Spleen (tissue), 13 donors: ENCODE measurements around the gene COQ4. TPM values are rescaled to one million over a fixed set of nuclear protein-coding genes. Genes with fewer than 3 reads are reported as not detected.
A peak's percentile ranks its signal among the peaks of the same experiment; 100 is the strongest.

Source experiments
- DNase-seq: peaks from one replicate; pipeline ENCODE4 v3.0.0-alpha.2; 2020
- H3K27ac ChIP-seq, 8 donors: fragments of 200-600 bp; sonication (generic) in 7 of 8; 1 replicate in 4 of 8; 2 replicates in 4 of 8; pipeline versions ENCODE4 v1.5.0 to v1.8.0; 2016 to 2021; ENCODE audit warnings: inconsistent platforms in 4 of 8, mild to moderate bottlenecking in 4 of 8, moderate library complexity in 1 of 8
- H3K27me3 ChIP-seq, 7 donors: fragments of 200-600 bp; sonication (generic) in 6 of 7; replicated peaks in 1 of 7; 1 replicate in 4 of 7; 2 replicates in 3 of 7; pipeline versions ENCODE4 v1.5.0 to v1.8.0; 2016 to 2021; ENCODE audit warnings: inconsistent platforms in 3 of 7, mild to moderate bottlenecking in 1 of 7
- H3K36me3 ChIP-seq, 6 donors: fragments of 200-600 bp; sonication (generic) in 5 of 6; 1 replicate in 4 of 6; 2 replicates in 2 of 6; pipeline versions ENCODE4 v1.5.0 to v1.8.0; 2016 to 2021; ENCODE audit warnings: inconsistent platforms in 2 of 6
- H3K4me1 ChIP-seq, 6 donors: fragments of 200-600 bp; sonication (generic) in 5 of 6; 1 replicate in 3 of 6; 2 replicates in 3 of 6; pipeline versions ENCODE4 v1.5.0 to v1.8.0; 2016 to 2021; ENCODE audit warnings: inconsistent platforms in 3 of 6
- H3K4me3 ChIP-seq, 8 donors: fragments of 200-600 bp; sonication (generic) in 7 of 8; 1 replicate in 4 of 8; 2 replicates in 4 of 8; pipeline versions ENCODE4 v1.5.0 to v1.8.0; 2016 to 2021; ENCODE audit warnings: inconsistent platforms in 4 of 8, mild to moderate bottlenecking in 4 of 8, moderate library complexity in 2 of 8
- H3K9me3 ChIP-seq, 8 donors: fragments of 200-600 bp; sonication (generic) in 7 of 8; 1 replicate in 4 of 8; 2 replicates in 4 of 8; pipeline versions ENCODE4 v1.5.0 to v1.8.0; 2016 to 2021; ENCODE audit warnings: inconsistent platforms in 4 of 8
- CTCF ChIP-seq, 11 experiments: fragments of 200-600 bp in 7 of 11; fragments of 450-650 bp in 4 of 11; sonication (generic) in 4 of 11; IDR thresholded peaks in 8 of 11; conservative IDR thresholded peaks in 3 of 11; 1 replicate in 7 of 11; 2 replicates in 4 of 11; pipeline versions ENCODE4 v1.4.0 to v1.8.0; 2016 to 2021; ENCODE audit warnings: antibody characterized with exemption in 11 of 11, inconsistent platforms in 4 of 11, mild to moderate bottlenecking in 1 of 11
- POLR2A ChIP-seq, 3 donors: fragments of 450-650 bp; IDR thresholded peaks; one replicate each; pipeline ENCODE4 v1.5.1; 2017; ENCODE audit warnings: antibody characterized with exemption in 3 of 3, mild to moderate bottlenecking in 1 of 3
- POLR2AphosphoS5 ChIP-seq, 3 donors: sonication (generic); formaldehyde crosslinking; IDR thresholded peaks; one replicate each; pipeline ENCODE4 v1.5.1; 2017; ENCODE audit warnings: antibody characterized with exemption in 3 of 3
- WGBS, 5 donors: extraction: QIAGEN DNeasy Blood & Tissue Kit in 3 of 5; methylation state at CpG; one replicate each; pipeline versions ENCODE4 v1.1.5 to v1.1.7; 2013 to 2018; 5-methylcytosine and 5-hydroxymethylcytosine counted together
- intact Hi-C: fragments of 100-400 bp; cut with DNase I; formaldehyde crosslinking; loops from one replicate; pipeline ENCODE4 v1.15.0; 2023; ENCODE audit warnings: low total_unique reads
- long read RNA-seq, 2 donors: transcript quantifications; one replicate each; lab custom pipeline, GENCODE V29; 2026
- polyA plus RNA-seq, 3 donors: library from polyadenylated mRNA; stranded (reverse); fragments of 200-250 nt; gene quantifications; one replicate each; pipeline ENCODE4 v1.2.1, GENCODE V29; 2013
- total RNA-seq, 7 donors: library from RNA; depleted of rRNA in 3 of 7; stranded (reverse); fragments of >200 nt in 3 of 7; fragmentation: NEBNext Ultra II Directional in 4 of 7; extraction: Animal tissue kit (Norgen Biotek cat#: 25700) in 4 of 7; gene quantifications; one replicate each; pipeline versions ENCODE4 v1.1.0 to v1.2.1, GENCODE V29; 2016 to 2021
- donor health status: healthy with polysubstance abuse.
- donor health status: DM: no; HTN: no; CAD: no; lungs with moderate emphysema.
- donor health status: DM: no; HTN: no; CAD: no.
- donor health status: Bipolar disorder and iron deficiency.
- donor health status: healthy.
- donor health status: DM: no; HTN: no; CAD: no.
- donor health status: DM: yes; HTN: yes; CAD: no.

The COQ4 gene
- total RNA-seq = 10 to 100 TPM; 23.9 to 53.8 (median 37.3) TPM
- polyA plus RNA-seq = 10 to 100 TPM; 39.2 to 63.7 (median 54.7) TPM
- long read RNA-seq, donor 1, partial matches to known transcripts = 25 of 42 reads
- long read RNA-seq, donor 1, other reads (novel, unspliced or antisense) = 7 of 42 reads
- long read RNA-seq, donor 2, transcript COQ4-201 (7 exons, 1,548 nt) = major isoform, 10 of 31 reads
- long read RNA-seq, donor 2, partial matches to known transcripts = 16 of 31 reads
- long read RNA-seq, donor 2, other reads (novel, unspliced or antisense) = 0 of 31 reads

- peaks cover 0 to 70% (median 30%) of the 10 kb centered on the region in 6 donors for H3K36me3 ChIP-seq
- TF ChIP-seq POLR2A (IDR thresholded peaks at IDR 0.05) (peak in 1 of 3 donors; percentile 37), POLR2AphosphoS5 (IDR thresholded peaks at IDR 0.05) (peak; percentile 77 to 85 (median 85)), CTCF (IDR thresholded peaks at IDR 0.05 in 8 of 11, conservative IDR thresholded peaks at IDR 0.05 in 3 of 11) (peak in 1 of 11 experiments; percentile 14)
- peak within 1 kb of the TSS; percentile 64 to 96 (median 90) for H3K27ac ChIP-seq
- peak; percentile 97 for DNase-seq
- 0 to 1% (median 0%) methylated on average over 57 to 83 of the region's 83 CpGs for WGBS, 5 donors
- no peaks in the 10 kb centered on the region for H3K27me3 ChIP-seq
- intact Hi-C loops = no loop called here
- peaks cover 17 to 40% (median 31%) of the 10 kb centered on the region in 6 donors for H3K4me1 ChIP-seq
- no peaks in the 10 kb centered on the region for H3K9me3 ChIP-seq
- peak within 1 kb of the TSS; percentile 83 to 100 (median 98) for H3K4me3 ChIP-seq
Measured at GRCh38 chr9:128322404-128323211, at the start of gene COQ4, which contains the start of gene TRUB2. Gene COQ4 (plus strand): TSS chr9:128322839. CDS start chr9:128322859, 20 bp downstream. Gene TRUB2 (minus strand): TSS chr9:128322447. CDS start chr9:128322408, 39 bp downstream.

GRCh38 chr9:128274245-128274644 lies 48.4 kb upstream of the COQ4 start:
- intact Hi-C loops = no loop called here

GRCh38 chr9:128275198-128276007 lies 47.2 kb upstream of the COQ4 start, which contains the start of gene GOLGA2:
Gene GOLGA2 (minus strand): TSS chr9:128276007. CDS start chr9:128275976, 31 bp downstream.
- H3K36me3 ChIP-seq = peaks cover 0 to 35% (median 25%) of the 10 kb centered on the region in 6 donors
- intact Hi-C loops = no loop called here
- H3K9me3 ChIP-seq = no peaks in the 10 kb centered on the region
- WGBS, 5 donors = 1 to 2% (median 1%) methylated on average over 33 to 57 of the region's 57 CpGs
- no peaks in the 10 kb centered on the region for H3K27me3 ChIP-seq
- TF ChIP-seq POLR2AphosphoS5 (IDR thresholded peaks at IDR 0.05) (no peak), CTCF (IDR thresholded peaks at IDR 0.05 in 8 of 11, conservative IDR thresholded peaks at IDR 0.05 in 3 of 11) (no peak), POLR2A (IDR thresholded peaks at IDR 0.05) (peak in 1 of 3 donors; percentile 32)
- peak within 1 kb of the TSS; percentile 84 to 95 (median 89) for H3K27ac ChIP-seq
- no peak for DNase-seq
- H3K4me1 ChIP-seq = peaks cover 14 to 66% (median 37%) of the 10 kb centered on the region in 6 donors
- H3K4me3 ChIP-seq = peak within 1 kb of the TSS; percentile 70 to 88 (median 80)

More at GRCh38 chr9:128274245-128274644, 48.4 kb upstream of the COQ4 start:
- TF ChIP-seq CTCF (IDR thresholded peaks at IDR 0.05 in 8 of 11, conservative IDR thresholded peaks at IDR 0.05 in 3 of 11) (no peak), POLR2A (IDR thresholded peaks at IDR 0.05) (no peak), POLR2AphosphoS5 (IDR thresholded peaks at IDR 0.05) (no peak)
- no peak for DNase-seq
- 70 to 83% (median 76%) methylated on average over 8 of the region's 8 CpGs for WGBS, 5 donors
- H3K27me3 ChIP-seq = no peaks in the 10 kb centered on the region
- peaks cover 0 to 46% (median 25%) of the 10 kb centered on the region in 6 donors for H3K36me3 ChIP-seq
- peak overlapping the region in 1 of 8 donors; percentile 89 for H3K27ac ChIP-seq
- H3K9me3 ChIP-seq = no peaks in the 10 kb centered on the region
- peak overlapping the region in 2 of 8 donors; percentile 80 to 88 for H3K4me3 ChIP-seq
- H3K4me1 ChIP-seq = peaks cover 14 to 54% (median 33%) of the 10 kb centered on the region in 6 donors
